ENCODE results near the gene SAXO2. TPM values are rescaled to one million over a fixed set of nuclear protein-coding genes. Genes with fewer than 3 reads are reported as not detected.
"Not testable (repeated sequence)": the region's sequence is repeated elsewhere in the genome, so short reads cannot be mapped to it uniquely, and the experiment has no call there.

The SAXO2 gene
- total and polyA plus RNA-seq, 4 donors: 1.9 to 5.1 (median 2.5) TPM; not detected in 1

DNA sequence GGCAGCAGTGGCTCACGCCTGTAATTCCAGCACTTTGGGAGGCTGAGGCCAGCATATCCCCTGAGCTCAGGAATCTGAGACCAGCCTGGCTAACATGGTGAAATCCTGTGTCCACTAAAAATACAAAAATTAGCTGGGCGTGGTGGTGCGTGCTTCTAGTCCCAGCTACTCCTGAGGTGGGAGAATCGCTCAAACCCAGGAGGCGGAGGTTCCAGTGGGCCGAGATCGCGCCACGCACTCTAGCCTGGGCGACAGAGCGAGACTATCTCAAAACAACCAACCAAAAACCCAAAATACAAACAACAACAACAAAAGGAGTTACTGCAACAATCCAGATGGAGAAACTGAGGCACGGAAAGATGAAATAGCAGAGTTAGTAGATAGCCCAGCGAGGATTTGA, 35.4 kb downstream of the SAXO2 start:
- H3K27me3 ChIP-seq (ENCODE audit: control insufficient read depth in 1 of 2, insufficient read depth in 2 of 2, low read length in 1 of 2): no peaks in the 10 kb centered on the region
- ATAC-seq (ENCODE audit: low FRiP score): no peak
- H3K36me3 ChIP-seq (ENCODE audit: control insufficient read depth in 1 of 2, insufficient read depth in 2 of 2, low read length in 1 of 2): no peaks in the 10 kb centered on the region
- no peak overlapping the region for H3K4me3 ChIP-seq (ENCODE audit: low read length in 2 of 2)
- H3K4me1 ChIP-seq (ENCODE audit: control insufficient read depth in 1 of 2, insufficient read depth in 2 of 2, low read length in 2 of 2): no peaks in the 10 kb centered on the region
- H3K9me3 ChIP-seq (ENCODE audit: control insufficient read depth, low read length): no peaks in the 10 kb centered on the region
- WGBS, 2 donors: 94 to 96% methylated on average over 13 of the region's 13 CpGs
- intact Hi-C loops (cut with DNase I): no loop called here
- no peak for DNase-seq
- no peak overlapping the region for H3K27ac ChIP-seq (ENCODE audit: low read depth in 1 of 2, low read length in 2 of 2)

DNA sequence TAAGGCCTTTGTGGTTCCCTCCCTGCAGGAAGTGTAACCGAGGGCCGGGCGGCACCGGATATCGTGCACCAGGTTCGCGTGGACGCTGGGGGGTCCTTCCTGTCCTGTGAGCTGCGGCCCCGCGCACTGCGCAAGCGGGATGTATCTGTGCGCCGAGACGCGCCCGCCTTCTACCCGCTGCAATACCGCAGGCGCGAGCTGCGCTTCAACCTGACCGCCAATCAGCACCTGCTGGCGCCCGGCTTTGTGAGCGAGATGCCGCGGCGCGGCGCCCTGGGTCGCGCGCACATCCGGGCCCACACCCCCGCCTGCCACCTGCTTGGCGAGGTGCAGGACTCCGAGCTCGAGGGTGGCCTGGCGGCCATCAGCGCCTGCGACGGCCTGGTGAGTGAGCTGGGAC, 35.9 kb downstream of the SAXO2 start:
- H3K27ac ChIP-seq (ENCODE audit: low read depth in 1 of 2, low read length in 2 of 2): no peak overlapping the region
- H3K36me3 ChIP-seq (ENCODE audit: control insufficient read depth in 1 of 2, insufficient read depth in 2 of 2, low read length in 1 of 2): no peaks in the 10 kb centered on the region
- H3K9me3 ChIP-seq (ENCODE audit: control insufficient read depth, low read length): no peaks in the 10 kb centered on the region
- 23 to 31% methylated on average over 35 to 44 of the region's 44 CpGs for WGBS, 2 donors
- H3K27me3 ChIP-seq (ENCODE audit: control insufficient read depth in 1 of 2, insufficient read depth in 2 of 2, low read length in 1 of 2): no peaks in the 10 kb centered on the region
- H3K4me3 ChIP-seq (ENCODE audit: low read length in 2 of 2): no peak overlapping the region
- intact Hi-C loops (cut with DNase I): no loop called here
- H3K4me1 ChIP-seq (ENCODE audit: control insufficient read depth in 1 of 2, insufficient read depth in 2 of 2, low read length in 2 of 2): no peaks in the 10 kb centered on the region
- peak; percentile 34 for ATAC-seq (ENCODE audit: low FRiP score)
- DNase-seq: peak in 1 of 2 donors; percentile 72

DNA sequence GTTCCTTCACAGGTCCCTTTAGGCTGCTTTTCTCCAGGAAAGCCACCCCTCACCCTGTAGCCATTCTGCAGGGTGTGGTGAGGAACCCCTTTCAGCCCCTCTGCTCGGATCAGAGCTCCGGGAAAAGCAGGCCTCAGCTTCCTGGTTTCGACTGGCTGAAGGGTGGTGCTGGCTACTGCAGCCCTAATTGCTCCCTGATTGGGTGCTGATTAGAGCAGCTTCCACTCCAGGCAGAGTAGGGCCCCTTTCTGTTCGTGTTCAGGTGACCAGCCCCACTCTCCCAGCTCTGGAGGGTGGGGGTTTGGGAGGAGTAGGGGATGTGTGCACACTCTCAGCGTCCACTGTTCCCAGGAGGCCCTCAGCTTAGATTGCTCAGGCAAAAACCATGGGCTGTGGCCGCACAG, 36.9 kb downstream of the SAXO2 start:
- H3K4me3 ChIP-seq (ENCODE audit: low read length in 2 of 2); H3K36me3 ChIP-seq (ENCODE audit: control insufficient read depth in 1 of 2, insufficient read depth in 2 of 2, low read length in 1 of 2); intact Hi-C loops (cut with DNase I); ATAC-seq (ENCODE audit: low FRiP score); H3K9me3 ChIP-seq (ENCODE audit: control insufficient read depth, low read length); H3K27ac ChIP-seq (ENCODE audit: low read depth in 1 of 2, low read length in 2 of 2); DNase-seq; H3K4me1 ChIP-seq (ENCODE audit: control insufficient read depth in 1 of 2, insufficient read depth in 2 of 2, low read length in 2 of 2); H3K27me3 ChIP-seq (ENCODE audit: control insufficient read depth in 1 of 2, insufficient read depth in 2 of 2, low read length in 1 of 2): not testable (repeated sequence)
- WGBS, 2 donors: 89 to 90% methylated on average over 3 of the region's 6 CpGs

- H3K4me1 ChIP-seq (ENCODE audit: control insufficient read depth in 1 of 2, insufficient read depth in 2 of 2, low read length in 2 of 2); H3K4me3 ChIP-seq (ENCODE audit: low read length in 2 of 2); intact Hi-C loops (cut with DNase I); DNase-seq; H3K36me3 ChIP-seq (ENCODE audit: control insufficient read depth in 1 of 2, insufficient read depth in 2 of 2, low read length in 1 of 2); H3K27ac ChIP-seq (ENCODE audit: low read depth in 1 of 2, low read length in 2 of 2); H3K27me3 ChIP-seq (ENCODE audit: control insufficient read depth in 1 of 2, insufficient read depth in 2 of 2, low read length in 1 of 2); H3K9me3 ChIP-seq (ENCODE audit: control insufficient read depth, low read length); ATAC-seq (ENCODE audit: low FRiP score): not testable (repeated sequence)
- WGBS, 2 donors: 45 to 74% methylated on average over 6 of the region's 6 CpGs
Observed at GRCh38 chr15:82300326-82300725, 37.7 kb downstream of the SAXO2 start.

DNA sequence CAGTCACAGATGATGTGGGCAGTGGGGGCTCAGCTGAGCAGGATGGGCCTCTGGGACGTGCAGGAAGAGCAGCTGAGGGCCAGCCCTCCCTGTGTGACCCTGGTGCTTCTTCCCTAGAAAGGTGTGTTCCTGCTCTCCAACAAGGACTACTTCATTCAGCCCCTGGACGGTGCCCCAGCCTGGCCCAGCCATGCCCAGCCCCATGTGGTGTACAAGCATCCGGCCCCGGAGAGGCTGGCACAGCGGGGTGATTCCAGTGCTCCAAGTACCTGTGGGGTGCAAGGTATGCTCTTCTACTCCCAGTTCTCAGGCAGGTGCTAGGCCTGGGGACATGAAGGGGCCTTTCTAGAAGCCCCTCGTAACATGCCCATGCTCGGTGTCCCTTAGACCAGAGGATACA, 38.3 kb downstream of the SAXO2 start:
- H3K27me3 ChIP-seq (ENCODE audit: control insufficient read depth in 1 of 2, insufficient read depth in 2 of 2, low read length in 1 of 2): no peaks in the 10 kb centered on the region
- intact Hi-C loops (cut with DNase I): no loop called here
- no peak overlapping the region for H3K27ac ChIP-seq (ENCODE audit: low read depth in 1 of 2, low read length in 2 of 2)
- DNase-seq (no peak), ATAC-seq (ENCODE audit: low FRiP score) (no peak)
- no peaks in the 10 kb centered on the region for H3K4me1 ChIP-seq (ENCODE audit: control insufficient read depth in 1 of 2, insufficient read depth in 2 of 2, low read length in 2 of 2)
- H3K36me3 ChIP-seq (ENCODE audit: control insufficient read depth in 1 of 2, insufficient read depth in 2 of 2, low read length in 1 of 2): no peaks in the 10 kb centered on the region
- no peaks in the 10 kb centered on the region for H3K9me3 ChIP-seq (ENCODE audit: control insufficient read depth, low read length)
- WGBS, 2 donors: 90 to 95% methylated on average over 7 of the region's 7 CpGs
- no peak overlapping the region for H3K4me3 ChIP-seq (ENCODE audit: low read length in 2 of 2)

DNA sequence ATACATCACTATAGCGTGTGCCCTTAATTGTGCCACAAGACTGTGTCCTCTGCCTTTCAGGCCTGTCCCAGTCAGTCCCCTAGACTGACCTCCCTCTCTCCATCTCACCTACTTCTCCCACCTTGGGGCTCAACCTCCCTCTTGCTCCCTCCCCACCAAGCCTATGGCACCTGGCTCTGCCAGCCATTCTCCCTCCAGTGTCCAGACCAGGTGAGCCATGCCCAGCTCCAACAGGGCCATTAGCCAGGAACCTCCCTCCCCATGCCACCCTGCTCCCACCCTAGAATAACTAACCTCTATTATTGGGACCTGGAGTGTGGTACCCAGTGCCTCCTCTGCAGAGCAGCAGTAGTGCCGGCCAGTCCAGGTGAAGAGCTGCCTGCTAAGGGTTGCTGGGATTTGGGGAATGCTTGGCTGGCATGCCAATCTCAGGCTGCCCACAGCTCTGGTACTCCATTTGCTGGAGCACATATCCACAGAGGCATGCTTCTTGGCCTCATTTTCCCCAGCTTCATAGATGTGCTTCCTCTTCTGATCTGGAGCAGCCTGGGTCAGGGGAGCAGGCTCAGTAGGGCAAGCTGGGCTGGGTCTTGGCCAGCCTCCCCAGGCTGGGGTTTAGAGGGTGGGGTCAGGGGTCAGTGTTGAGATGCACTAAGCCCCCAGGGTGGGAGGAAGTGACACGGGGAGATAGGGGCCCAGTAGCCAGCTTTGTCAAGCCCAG, 38.8 kb downstream of the SAXO2 start:
- Histone ChIP-seq H3K4me1 (ENCODE audit: control insufficient read depth in 1 of 2, insufficient read depth in 2 of 2, low read length in 2 of 2) (no peaks in the 10 kb centered on the region), H3K36me3 (ENCODE audit: control insufficient read depth in 1 of 2, insufficient read depth in 2 of 2, low read length in 1 of 2) (no peaks in the 10 kb centered on the region), H3K4me3 (ENCODE audit: low read length in 2 of 2) (no peak overlapping the region), H3K9me3 (ENCODE audit: control insufficient read depth, low read length) (no peaks in the 10 kb centered on the region), H3K27me3 (ENCODE audit: control insufficient read depth in 1 of 2, insufficient read depth in 2 of 2, low read length in 1 of 2) (no peaks in the 10 kb centered on the region), H3K27ac (ENCODE audit: low read depth in 1 of 2, low read length in 2 of 2) (no peak overlapping the region)
- no peak for ATAC-seq (ENCODE audit: low FRiP score)
- DNase-seq: no peak
- WGBS, 2 donors: 83 to 87% methylated on average over 3 of the region's 3 CpGs
- intact Hi-C loops (cut with DNase I): no loop called here

GRCh38 chr15:82303956-82304777, 41.5 kb downstream of the SAXO2 start:
- Histone ChIP-seq H3K4me1 (ENCODE audit: control insufficient read depth in 1 of 2, insufficient read depth in 2 of 2, low read length in 2 of 2) (no peaks in the 10 kb centered on the region), H3K4me3 (ENCODE audit: low read length in 2 of 2) (no peak overlapping the region), H3K36me3 (ENCODE audit: control insufficient read depth in 1 of 2, insufficient read depth in 2 of 2, low read length in 1 of 2) (no peaks in the 10 kb centered on the region), H3K27ac (ENCODE audit: low read depth in 1 of 2, low read length in 2 of 2) (no peak overlapping the region), H3K27me3 (ENCODE audit: control insufficient read depth in 1 of 2, insufficient read depth in 2 of 2, low read length in 1 of 2) (no peaks in the 10 kb centered on the region), H3K9me3 (ENCODE audit: control insufficient read depth, low read length) (no peaks in the 10 kb centered on the region)
- DNase-seq (no peak), ATAC-seq (ENCODE audit: low FRiP score) (no peak)
- 94 to 97% methylated on average over 12 of the region's 12 CpGs for WGBS, 2 donors
- intact Hi-C loops (cut with DNase I): no loop called here

GRCh38 chr15:82304778-82305090, 42.1 kb downstream of the SAXO2 start:
- H3K4me1 ChIP-seq (ENCODE audit: control insufficient read depth in 1 of 2, insufficient read depth in 2 of 2, low read length in 2 of 2): no peaks in the 10 kb centered on the region
- H3K27me3 ChIP-seq (ENCODE audit: control insufficient read depth in 1 of 2, insufficient read depth in 2 of 2, low read length in 1 of 2): no peaks in the 10 kb centered on the region
- no peak for ATAC-seq (ENCODE audit: low FRiP score)
- DNase-seq: peak in 1 of 2 donors; percentile 51
- H3K27ac ChIP-seq (ENCODE audit: low read depth in 1 of 2, low read length in 2 of 2): no peak overlapping the region
- intact Hi-C loops (cut with DNase I): no loop called here
- no peaks in the 10 kb centered on the region for H3K36me3 ChIP-seq (ENCODE audit: control insufficient read depth in 1 of 2, insufficient read depth in 2 of 2, low read length in 1 of 2)
- H3K4me3 ChIP-seq (ENCODE audit: low read length in 2 of 2): no peak overlapping the region
- 89 to 93% methylated on average over 4 of the region's 4 CpGs for WGBS, 2 donors
- H3K9me3 ChIP-seq (ENCODE audit: control insufficient read depth, low read length): no peaks in the 10 kb centered on the region

- WGBS, 2 donors: 92 to 95% methylated on average over 7 of the region's 7 CpGs
- no peak for ATAC-seq (ENCODE audit: low FRiP score)
- intact Hi-C loops (cut with DNase I): no loop called here
- no peaks in the 10 kb centered on the region for H3K4me1 ChIP-seq (ENCODE audit: control insufficient read depth in 1 of 2, insufficient read depth in 2 of 2, low read length in 2 of 2)
- H3K27ac ChIP-seq (ENCODE audit: low read depth in 1 of 2, low read length in 2 of 2): no peak overlapping the region
- H3K36me3 ChIP-seq (ENCODE audit: control insufficient read depth in 1 of 2, insufficient read depth in 2 of 2, low read length in 1 of 2): no peaks in the 10 kb centered on the region
- peak in 1 of 2 donors; percentile 66 for DNase-seq
- H3K27me3 ChIP-seq (ENCODE audit: control insufficient read depth in 1 of 2, insufficient read depth in 2 of 2, low read length in 1 of 2): no peaks in the 10 kb centered on the region
- no peaks in the 10 kb centered on the region for H3K9me3 ChIP-seq (ENCODE audit: control insufficient read depth, low read length)
- no peak overlapping the region for H3K4me3 ChIP-seq (ENCODE audit: low read length in 2 of 2)
Observed at GRCh38 chr15:82305621-82306048, 43.0 kb downstream of the SAXO2 start.

Data from aorta (tissue), 5 donors.